Measurements from ENCODE around the gene SNRPA1.
"Not testable (repeated sequence)": the region's sequence is repeated elsewhere in the genome, so short reads cannot be mapped to it uniquely, and the experiment has no call there.

Gene SNRPA1

DNA sequence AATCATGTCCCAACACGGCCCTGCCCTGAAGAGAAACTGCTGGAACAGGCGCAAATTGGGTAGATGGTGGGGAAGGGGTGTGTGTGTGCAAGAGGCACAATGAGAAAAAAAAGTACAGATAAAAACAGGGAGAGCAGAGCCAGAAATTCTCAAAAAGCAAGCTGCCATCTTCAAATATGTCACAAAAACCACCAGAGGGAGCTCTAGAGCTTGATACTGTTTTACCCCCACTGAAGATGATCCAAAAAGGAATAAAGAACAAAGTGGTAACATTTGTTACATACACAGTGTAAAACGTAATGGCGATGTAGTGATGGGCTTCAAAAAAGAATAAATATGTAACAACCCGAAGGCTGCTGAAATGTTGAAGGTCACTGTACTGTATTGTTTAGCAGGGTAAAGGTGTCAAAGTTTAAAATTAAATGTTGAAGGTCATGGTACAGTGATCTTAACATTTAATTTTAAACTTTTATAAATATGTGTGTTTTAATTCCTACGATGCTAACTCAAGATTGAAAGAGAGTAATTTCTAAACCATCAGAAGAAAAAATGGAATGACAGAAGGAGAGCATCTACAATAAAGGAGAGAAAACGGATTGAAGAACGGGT is 6.0 kb downstream of the SNRPA1 start:
- no peak overlapping the region for H3K4me3 ChIP-seq (ENCODE audit: low read depth, low read length)
- DNase-seq (ENCODE audit: low read depth) = no peak
- peak; percentile 58 for TF ChIP-seq CTCF (IDR thresholded peaks at IDR 0.05; ENCODE audit: low read depth, low read length, missing control alignments)

DNA sequence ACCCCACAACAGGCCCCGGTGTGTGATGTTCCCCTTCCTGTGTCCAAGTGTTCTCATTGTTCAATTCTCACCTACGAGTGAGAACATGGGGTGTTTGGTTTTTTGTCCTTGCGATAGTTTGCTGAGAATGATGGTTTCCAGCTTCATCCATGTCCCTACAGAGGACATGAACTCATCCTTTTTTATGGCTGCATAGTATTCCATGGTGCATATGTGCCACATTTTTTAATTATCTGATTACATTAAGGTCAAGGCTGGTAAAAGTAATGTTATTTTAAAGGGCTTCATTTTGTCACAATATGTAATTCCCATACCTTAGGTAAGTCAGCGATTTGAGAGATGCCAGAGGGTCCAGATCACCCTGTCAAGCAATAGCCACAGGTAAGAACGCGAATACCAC is 7.7 kb downstream of the SNRPA1 start:
- H3K4me3 ChIP-seq (ENCODE audit: low read depth, low read length); DNase-seq (ENCODE audit: low read depth): not testable (repeated sequence)

GRCh38 chr15:101286471-101287114 is 8.5 kb downstream of the SNRPA1 start:
- no peak for TF ChIP-seq CTCF (IDR thresholded peaks at IDR 0.05; ENCODE audit: low read depth, low read length, missing control alignments)
- no peak for DNase-seq (ENCODE audit: low read depth)
- H3K4me3 ChIP-seq (ENCODE audit: low read depth, low read length) = no peak overlapping the region

- DNase-seq (ENCODE audit: low read depth) = no peak
- H3K4me3 ChIP-seq (ENCODE audit: low read depth, low read length) = no peak overlapping the region
- no peak for TF ChIP-seq CTCF (IDR thresholded peaks at IDR 0.05; ENCODE audit: low read depth, low read length, missing control alignments)
Observed at GRCh38 chr15:101283931-101284330, 11.1 kb downstream of the SNRPA1 start.

GRCh38 chr15:101280007-101280406 is 15.0 kb downstream of the SNRPA1 start:
- DNase-seq (ENCODE audit: low read depth) = no peak
- no peak overlapping the region for H3K4me3 ChIP-seq (ENCODE audit: low read depth, low read length)
- TF ChIP-seq CTCF (IDR thresholded peaks at IDR 0.05; ENCODE audit: low read depth, low read length, missing control alignments) = no peak

DNA sequence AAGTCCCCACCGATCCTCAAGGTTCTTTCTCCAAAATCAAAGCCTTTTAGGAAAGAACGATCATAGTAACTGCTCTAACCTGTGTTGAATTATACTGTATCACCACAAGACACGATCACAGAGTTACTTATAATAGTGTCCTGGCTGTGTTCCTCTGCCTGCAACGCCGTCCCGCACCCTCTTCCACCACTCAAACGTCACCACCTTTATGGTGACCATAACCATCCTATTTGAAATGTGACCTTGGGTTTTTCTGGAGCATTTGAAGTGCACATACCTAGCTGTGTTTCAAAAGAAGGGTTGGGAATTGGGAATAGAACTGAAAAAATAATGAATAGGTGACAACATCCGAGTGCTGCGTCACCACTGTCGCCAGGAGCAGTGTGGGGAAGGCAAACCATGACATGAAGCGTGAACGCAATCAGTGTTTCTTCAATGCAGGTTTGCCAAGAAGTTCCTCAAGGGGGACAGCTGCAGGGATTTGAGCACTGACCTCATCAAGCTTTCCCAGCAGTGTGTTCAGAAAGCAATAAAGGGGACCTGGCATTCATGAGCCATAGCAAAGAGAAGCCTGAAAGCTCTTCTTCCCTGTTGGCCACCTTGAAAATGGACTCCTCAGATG is 17.0 kb downstream of the SNRPA1 start:
- TF ChIP-seq CTCF (IDR thresholded peaks at IDR 0.05; ENCODE audit: low read depth, low read length, missing control alignments) = no peak
- H3K4me3 ChIP-seq (ENCODE audit: low read depth, low read length) = peak overlapping the region; percentile 80; the same call in 1 of the 2 replicates
- DNase-seq (ENCODE audit: low read depth) = no peak

GRCh38 chr15:101277038-101277822 is 17.8 kb downstream of the SNRPA1 start, which contains the start of gene SELENOS:
Gene SELENOS, minus strand, starts transcription at chr15:101277485. Its CDS starts 68 bp downstream, at chr15:101277417.
- H3K4me3 ChIP-seq (ENCODE audit: low read depth, low read length) = peak within 1 kb of the TSS; percentile 80
- no peak for TF ChIP-seq CTCF (IDR thresholded peaks at IDR 0.05; ENCODE audit: low read depth, low read length, missing control alignments)
- no peak for DNase-seq (ENCODE audit: low read depth)
